ENCODE data around the gene RNF2. TPM values are rescaled to one million over a fixed set of nuclear protein-coding genes. Genes with fewer than 3 reads are reported as not detected.

RNF2 gene
- total RNA-seq, 2 experiments from 2014 or later: 7.4 to 9.0 TPM

DNA sequence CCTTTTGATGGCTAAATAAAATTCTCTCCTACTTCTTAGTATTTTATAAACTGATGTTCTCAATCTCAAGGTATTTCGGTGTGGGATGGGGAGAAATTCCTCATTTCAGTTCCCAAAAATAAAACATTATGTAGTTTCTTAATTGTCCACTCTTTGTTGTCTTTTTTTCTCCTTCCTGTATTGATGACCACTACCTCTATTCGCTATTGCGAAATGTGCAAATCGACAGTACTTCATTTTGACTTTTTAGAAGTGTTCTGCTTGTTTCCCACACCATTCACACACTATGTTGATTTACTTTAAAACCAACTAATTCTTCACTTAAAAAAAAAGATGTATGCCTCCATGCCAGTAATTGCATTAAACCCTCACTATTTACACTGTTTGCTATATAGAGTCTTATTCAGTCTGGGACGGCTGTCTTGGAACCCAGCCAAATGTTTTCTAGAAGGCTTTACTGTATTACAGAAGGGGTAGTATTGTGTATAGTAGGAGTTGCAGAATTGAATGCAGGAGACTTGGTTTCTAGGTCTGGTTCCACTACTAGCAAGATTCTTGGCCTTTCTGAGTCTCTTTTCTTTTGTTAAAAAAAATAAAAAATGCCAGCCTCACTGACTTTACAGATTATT lies 5.6 kb downstream of the RNF2 start:
- no peak overlapping the region for H3K4me3 ChIP-seq (ENCODE audit: low read length)
- Mint-ChIP-seq H3K36me3 (ENCODE audit: low read depth) (peaks cover 27% of the 10 kb centered on the region), H3K27me3 (no peaks in the 10 kb centered on the region), H3K4me1 (ENCODE audit: low read depth) (peaks cover 75% of the 10 kb centered on the region), H3K9me3 (no peaks in the 10 kb centered on the region), H3K4me3 (no peak overlapping the region), H3K27ac (no peak overlapping the region)
- no peaks in the 10 kb centered on the region for H3K36me3 ChIP-seq (ENCODE audit: insufficient read depth, low read length)
- ChIA-PET POLR2A (no interaction called here), CTCF (no interaction called here)
- ATAC-seq (ENCODE audit: poor library complexity) (no peak), DNase-seq (no peak)
- H3K9me3 ChIP-seq (ENCODE audit: control insufficient read depth in 1 of 2, insufficient read depth in 1 of 2, low read length in 2 of 2): peaks cover 0 to 4% of the 10 kb centered on the region in 2 experiments
- H3K27ac ChIP-seq (ENCODE audit: low read depth in 1 of 2, low read length in 2 of 2): no peak overlapping the region
- no peaks in the 10 kb centered on the region for H3K27me3 ChIP-seq (ENCODE audit: control insufficient read depth in 1 of 2, insufficient read depth in 2 of 2, low read length in 2 of 2)
- intact Hi-C loops (cut with DNase I, micrococcal nuclease): no loop called here
- TF ChIP-seq CTCF (IDR thresholded peaks at IDR 0.05): no peak
- peaks cover 16% of the 10 kb centered on the region for H3K4me1 ChIP-seq (ENCODE audit: insufficient read depth, low read length)

GRCh38 chr1:185053204-185053603 lies 7.8 kb downstream of the RNF2 start:
- DNase-seq (no peak), ATAC-seq (ENCODE audit: poor library complexity) (no peak)
- Histone ChIP-seq H3K27me3 (ENCODE audit: control insufficient read depth in 1 of 2, insufficient read depth in 2 of 2, low read length in 2 of 2) (no peaks in the 10 kb centered on the region), H3K36me3 (ENCODE audit: insufficient read depth, low read length) (no peaks in the 10 kb centered on the region), H3K4me3 (ENCODE audit: low read length) (no peak overlapping the region), H3K27ac (ENCODE audit: low read depth in 1 of 2, low read length in 2 of 2) (no peak overlapping the region), H3K9me3 (ENCODE audit: control insufficient read depth in 1 of 2, insufficient read depth in 1 of 2, low read length in 2 of 2) (peaks cover 0 to 4% of the 10 kb centered on the region in 2 experiments), H3K4me1 (ENCODE audit: insufficient read depth, low read length) (peaks cover 13% of the 10 kb centered on the region)
- Mint-ChIP-seq H3K27ac (no peak overlapping the region), H3K9me3 (no peaks in the 10 kb centered on the region), H3K36me3 (ENCODE audit: low read depth) (peaks cover 24% of the 10 kb centered on the region), H3K4me1 (ENCODE audit: low read depth) (peaks cover 66% of the 10 kb centered on the region), H3K4me3 (no peak overlapping the region), H3K27me3 (no peaks in the 10 kb centered on the region)
- intact Hi-C loops (cut with DNase I, micrococcal nuclease): no loop called here
- POLR2A ChIA-PET: no interaction called here
- TF ChIP-seq CTCF (IDR thresholded peaks at IDR 0.05): no peak
- CTCF ChIA-PET: no interaction called here

- no peak overlapping the region for H3K27ac ChIP-seq (ENCODE audit: low read depth in 1 of 2, low read length in 2 of 2)
- Mint-ChIP-seq H3K4me1 (ENCODE audit: low read depth) (peaks cover 68% of the 10 kb centered on the region), H3K9me3 (no peaks in the 10 kb centered on the region), H3K36me3 (ENCODE audit: low read depth) (peaks cover 24% of the 10 kb centered on the region), H3K27ac (no peak overlapping the region), H3K4me3 (no peak overlapping the region), H3K27me3 (no peaks in the 10 kb centered on the region)
- H3K4me3 ChIP-seq (ENCODE audit: low read length): no peak overlapping the region
- H3K9me3 ChIP-seq (ENCODE audit: control insufficient read depth in 1 of 2, insufficient read depth in 1 of 2, low read length in 2 of 2): peaks cover 0 to 4% of the 10 kb centered on the region in 2 experiments
- H3K27me3 ChIP-seq (ENCODE audit: control insufficient read depth in 1 of 2, insufficient read depth in 2 of 2, low read length in 2 of 2): no peaks in the 10 kb centered on the region
- H3K36me3 ChIP-seq (ENCODE audit: insufficient read depth, low read length): no peaks in the 10 kb centered on the region
- no peak for ATAC-seq (ENCODE audit: poor library complexity)
- intact Hi-C loops (cut with DNase I, micrococcal nuclease): no loop called here
- ChIA-PET POLR2A (no interaction called here), CTCF (no interaction called here)
- no peak for TF ChIP-seq CTCF (IDR thresholded peaks at IDR 0.05)
- no peak for DNase-seq
- peaks cover 12% of the 10 kb centered on the region for H3K4me1 ChIP-seq (ENCODE audit: insufficient read depth, low read length)
These were observed 9.2 kb downstream of the RNF2 start for GRCh38 chr1:185054365-185055060.

All from CD4-positive, alpha-beta T cell (primary cell).